Stimulated activated CD4-positive, alpha-beta T cell treated with anti-CD3 and anti-CD28 coated beads, Interleukin-15, amount 100 ng/mL, for 48 hours (primary cell): ENCODE measurements around the gene ALKBH2.
"Not testable (repeated sequence)": the region's sequence is repeated elsewhere in the genome, so short reads cannot be mapped to it uniquely, and the experiment has no call there.

Experiments used
- DNase-seq, 2 donors: peaks; one replicate each; pipeline ENCODE4 v3.0.0-alpha.2; 2020; ENCODE audit warnings: low read depth in 2 of 2

ALKBH2 gene

DNA sequence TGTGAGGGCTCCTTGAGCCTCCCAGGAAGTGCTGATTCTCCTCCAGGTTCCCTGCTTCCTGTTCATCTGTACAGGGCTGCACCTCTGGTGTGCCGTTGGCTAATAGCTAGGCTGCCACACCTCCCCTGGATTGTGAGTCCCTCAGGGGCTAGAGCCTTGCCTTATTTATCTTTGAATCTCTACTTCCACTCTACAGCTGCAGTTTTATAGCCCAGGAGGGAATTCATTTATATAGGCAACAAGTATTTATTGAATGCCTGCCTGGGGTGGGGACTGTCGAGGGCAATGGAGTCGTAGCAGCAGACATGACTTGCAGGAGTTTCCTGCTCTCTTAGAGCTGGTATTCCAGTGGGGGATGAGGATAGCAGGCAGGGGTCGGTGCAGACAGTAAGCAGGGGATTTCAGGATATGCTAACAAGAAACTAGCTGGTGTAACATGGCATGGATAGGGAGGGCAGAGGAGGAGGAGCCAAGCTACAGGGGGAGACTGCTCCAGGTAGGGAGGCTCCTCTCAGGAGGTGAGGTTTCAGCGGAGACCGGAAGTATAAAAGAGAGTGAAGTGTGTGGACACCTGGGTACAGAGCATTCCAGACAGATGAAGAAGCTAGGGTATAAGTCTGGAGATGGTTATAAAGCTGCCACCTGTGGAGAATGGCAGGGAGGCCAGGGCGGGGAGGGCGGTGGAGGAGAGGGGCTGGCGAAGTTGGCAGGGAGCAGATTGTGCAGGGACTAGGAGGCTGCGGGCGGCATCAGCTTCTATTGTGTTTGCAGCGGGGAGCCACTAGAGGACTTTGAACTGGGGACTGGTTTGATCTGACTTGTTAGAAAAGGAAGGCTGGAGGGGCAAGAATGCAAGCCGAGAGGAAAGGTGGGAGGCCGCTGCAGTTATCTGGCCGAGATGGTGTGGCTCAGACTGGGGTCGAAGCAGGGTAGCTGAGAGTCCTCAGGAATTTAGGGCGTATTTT, 23.7 kb downstream of the ALKBH2 start:
- DNase-seq, result no peak

- no peak for DNase-seq
Measured at GRCh38 chr12:109065853-109066193, 27.4 kb downstream of the ALKBH2 start.

DNA sequence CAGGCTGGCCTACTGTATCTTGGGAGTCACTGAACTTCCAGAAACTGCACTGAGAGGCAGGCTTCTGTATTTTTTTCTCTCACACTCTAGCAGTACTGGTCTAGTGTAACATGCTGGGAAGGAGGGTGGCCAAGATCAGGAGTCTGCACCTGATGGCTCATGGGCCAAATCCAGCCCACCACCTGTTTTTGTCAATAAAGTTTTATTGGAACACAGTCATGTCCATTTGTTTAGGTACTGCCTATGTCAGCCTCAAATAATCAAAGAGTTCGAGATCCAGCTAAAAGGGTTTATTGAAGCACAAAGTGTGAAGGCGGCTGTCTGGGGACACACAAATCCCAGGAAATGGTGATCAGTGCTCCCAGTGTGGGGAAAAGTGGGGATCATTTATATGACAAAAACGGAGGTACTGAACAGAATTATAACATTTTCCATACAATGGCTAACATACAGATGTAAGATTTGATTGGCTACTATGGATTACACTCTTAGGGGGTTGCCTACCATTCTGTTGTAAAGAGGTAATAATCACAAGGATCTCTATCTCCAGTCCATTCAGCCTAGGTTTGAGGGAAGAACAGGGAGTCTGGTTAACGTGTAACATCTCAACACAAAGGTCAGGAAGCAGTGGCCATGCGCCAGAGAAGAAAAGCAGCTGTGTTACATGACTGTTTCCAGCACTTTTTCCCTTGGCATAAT, 28.0 kb downstream of the ALKBH2 start:
- no peak for DNase-seq

DNA sequence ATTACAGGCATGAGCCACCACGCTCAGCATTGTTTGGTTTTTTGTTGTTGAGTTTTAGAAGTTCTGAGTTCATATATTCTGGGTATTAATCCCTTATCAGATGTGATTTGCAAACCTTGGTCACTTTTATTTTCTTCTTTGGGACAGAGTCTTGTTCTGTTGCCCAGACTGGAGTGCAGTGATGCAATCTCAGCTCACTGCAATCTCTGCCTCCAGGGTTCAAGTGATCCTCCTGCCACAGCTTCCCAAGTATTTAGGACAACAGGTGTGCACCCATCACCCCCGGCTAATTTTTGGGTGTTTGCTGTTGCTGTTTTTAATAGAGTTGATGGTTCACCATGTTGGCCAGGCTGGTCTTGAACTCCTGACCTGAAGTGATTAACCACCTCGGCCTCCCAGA, 29.1 kb downstream of the ALKBH2 start:
- DNase-seq, result no peak

DNA sequence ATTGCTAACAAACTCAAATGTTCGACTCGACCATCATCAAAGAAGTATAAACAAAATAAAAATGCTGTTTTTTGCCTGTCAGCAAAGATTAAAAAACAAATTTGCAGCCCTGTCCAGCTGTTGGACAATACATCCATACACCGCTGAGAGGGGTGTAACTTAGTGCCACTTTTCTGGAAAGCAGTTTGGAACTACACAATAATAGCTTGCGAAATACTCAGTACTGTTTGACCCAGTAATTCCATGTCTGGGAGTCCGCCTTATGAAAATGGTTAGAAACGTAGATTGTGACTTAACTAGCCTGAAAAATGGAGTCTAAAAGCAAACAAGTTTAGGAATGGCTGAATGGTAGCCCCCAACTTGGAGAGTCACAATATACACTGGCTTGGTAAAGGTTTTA, 34.5 kb downstream of the ALKBH2 start:
- DNase-seq, result no peak

GRCh38 chr12:109057376-109057775, 35.9 kb downstream of the ALKBH2 start:
- DNase-seq, result no peak

- no peak for DNase-seq
Measured at GRCh38 chr12:109056891-109057290, 36.4 kb downstream of the ALKBH2 start.

GRCh38 chr12:109054520-109054919, 38.8 kb downstream of the ALKBH2 start:
- DNase-seq, result no peak

DNA sequence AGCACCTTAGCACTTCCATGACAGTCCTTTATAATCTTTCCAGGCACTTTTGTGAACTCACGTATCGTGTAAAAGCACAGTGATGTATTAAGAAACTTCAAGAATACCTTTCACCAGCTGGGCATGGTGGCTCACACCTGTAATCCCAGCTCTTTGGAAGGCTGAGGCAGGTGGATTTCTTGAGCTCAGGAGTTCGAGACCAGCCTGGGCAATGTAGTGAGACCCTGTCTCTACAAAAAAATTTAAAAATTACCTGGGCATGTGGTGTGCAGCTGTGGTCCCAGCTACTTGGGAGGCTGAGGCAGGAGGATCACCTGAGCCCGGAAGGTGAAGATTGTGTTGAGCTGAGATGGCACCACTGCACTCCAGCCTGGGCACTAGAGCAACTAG, 39.2 kb downstream of the ALKBH2 start:
- DNase-seq, result not testable (repeated sequence)

DNA sequence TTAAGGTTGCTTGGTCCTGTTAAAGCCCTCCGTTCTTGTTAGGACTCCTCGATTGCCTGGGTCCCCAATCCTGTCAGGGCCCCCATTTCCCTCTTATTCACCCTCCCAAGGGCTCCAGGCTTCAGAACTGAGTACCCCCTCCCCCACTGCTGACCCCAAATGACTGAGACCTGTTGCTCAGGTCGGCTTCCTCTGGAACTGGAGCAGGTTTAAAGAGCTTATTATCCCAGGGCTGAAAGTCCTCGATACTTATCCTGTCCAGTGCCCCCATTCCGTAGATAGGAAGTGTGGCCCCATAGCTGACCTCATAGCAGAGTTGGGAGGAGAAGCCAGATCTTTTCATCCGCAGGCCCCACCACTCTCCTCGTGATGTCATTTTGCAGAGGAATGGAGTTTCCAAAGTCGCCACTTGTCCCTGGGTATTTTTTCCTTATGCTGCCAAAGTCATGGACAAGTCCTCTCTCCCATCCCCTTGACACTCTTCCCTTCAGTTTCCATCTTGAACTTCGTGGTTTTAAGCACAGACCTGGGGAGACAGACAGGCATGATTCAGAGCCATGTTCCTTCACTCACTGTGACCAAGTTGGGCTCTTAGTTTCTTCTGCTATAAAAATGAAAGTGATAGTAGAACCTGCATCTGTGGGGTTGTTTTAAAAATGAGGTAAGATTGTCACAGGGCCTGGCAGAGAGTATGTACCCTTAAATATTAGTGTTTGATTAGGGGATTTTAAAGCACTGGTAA, 39.7 kb downstream of the ALKBH2 start:
- no peak for DNase-seq

- DNase-seq, result peak; percentile 73 to 76
Measured at GRCh38 chr12:109052414-109053323, 40.6 kb downstream of the ALKBH2 start, which contains the start of gene USP30. Gene USP30 (plus strand): TSS chr12:109052576. CDS start chr12:109052679, 103 bp downstream.

GRCh38 chr12:109052097-109052413, 41.2 kb downstream of the ALKBH2 start:
- DNase-seq, result no peak

DNA sequence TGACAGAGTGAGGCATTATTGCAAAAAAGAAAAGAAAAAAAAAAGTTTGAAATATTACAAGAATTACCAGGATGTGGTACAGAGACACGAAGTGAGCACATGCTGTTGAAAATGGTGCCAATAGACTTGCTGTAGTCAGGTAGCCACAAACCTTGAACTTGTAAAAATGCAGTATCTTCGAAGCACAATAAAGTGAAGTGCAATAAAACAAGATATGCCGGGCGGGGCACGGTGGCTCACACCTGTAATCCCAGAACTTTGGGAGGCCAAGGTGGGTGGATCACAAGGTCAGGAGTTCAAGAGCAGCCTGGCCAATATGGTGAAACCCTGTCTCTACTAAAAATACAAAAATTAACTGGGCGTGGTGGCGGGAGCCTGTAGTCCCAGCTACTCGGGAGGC, 43.5 kb downstream of the ALKBH2 start:
- not testable (repeated sequence) for DNase-seq

DNA sequence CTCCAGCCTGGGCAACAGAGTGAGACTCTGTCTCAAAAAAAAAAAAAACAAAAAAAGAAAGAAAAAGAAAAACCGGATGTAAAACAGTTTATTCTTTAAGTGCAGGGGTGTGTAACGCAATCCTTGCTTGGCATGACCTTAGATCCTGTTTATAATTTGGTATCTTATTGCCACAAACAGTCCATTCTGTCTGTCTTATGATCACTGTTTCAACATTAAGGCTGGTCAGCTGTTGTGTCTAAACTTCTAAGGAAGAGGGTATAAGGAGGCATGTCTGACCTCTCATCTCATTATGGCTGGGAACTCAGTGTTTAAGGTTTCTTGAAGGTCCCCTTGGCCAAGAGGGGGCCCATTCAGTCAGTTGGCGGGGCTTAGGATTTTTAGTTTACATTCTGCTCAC, 44.6 kb downstream of the ALKBH2 start:
- not testable (repeated sequence) for DNase-seq

DNA sequence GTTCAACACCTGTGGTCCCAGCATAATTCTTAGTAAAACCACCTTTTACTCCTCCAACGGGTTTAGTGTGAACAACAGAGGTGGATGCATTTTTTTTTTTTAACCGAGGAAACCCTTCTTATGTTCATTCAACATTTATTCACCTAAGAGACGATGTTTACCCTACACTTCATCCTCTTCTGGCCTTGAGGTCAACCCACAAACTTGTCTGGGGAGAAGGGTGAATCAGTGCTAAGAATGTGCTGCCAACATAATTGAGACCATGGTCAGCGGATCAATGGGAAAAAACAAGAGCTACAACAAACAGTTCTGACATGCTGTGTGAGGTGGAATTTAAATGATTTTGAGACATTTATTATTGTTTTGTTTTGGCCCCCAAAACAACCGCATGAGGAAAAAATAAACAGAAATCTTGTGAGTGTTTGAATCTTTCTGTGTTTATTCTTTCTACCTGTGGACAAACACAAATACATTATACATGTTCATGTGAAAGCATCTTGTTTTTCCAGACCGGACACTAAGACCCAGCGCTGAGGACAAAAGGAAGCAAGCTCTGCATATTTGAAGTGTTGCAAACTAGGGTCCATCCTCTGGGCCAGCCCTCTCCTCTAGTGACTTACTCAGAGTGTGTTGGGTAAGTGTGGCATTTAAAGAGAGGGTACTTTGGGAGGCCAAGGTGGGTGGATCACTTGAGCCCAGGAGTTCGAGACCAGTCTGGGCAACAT, 46.0 kb downstream of the ALKBH2 start:
- no peak for DNase-seq

DNA sequence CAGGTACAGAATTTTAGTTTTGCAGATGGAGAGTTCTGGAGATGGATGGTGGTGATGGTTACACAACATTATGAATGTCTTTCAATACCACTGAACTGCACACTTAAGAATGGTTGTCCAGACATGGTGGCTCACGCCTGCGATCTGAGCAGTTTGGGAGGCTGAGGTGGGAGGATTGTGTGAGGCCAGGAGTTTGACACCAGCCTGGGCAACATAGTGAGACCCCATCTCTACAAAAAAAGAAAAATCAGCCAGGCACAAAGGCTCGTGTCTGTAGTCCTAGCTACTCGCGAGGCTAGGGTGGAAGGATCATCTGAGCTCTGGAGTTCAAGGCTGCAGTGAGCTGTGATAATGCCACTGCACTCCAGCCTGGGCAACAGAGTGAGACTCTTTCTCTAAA, 49.0 kb downstream of the ALKBH2 start:
- DNase-seq, result no peak
